Breast epithelium (tissue), 4 donors: ENCODE data around the gene PKD1. TPM values are rescaled to one million over a fixed set of nuclear protein-coding genes. Genes with fewer than 3 reads are reported as not detected.

Experiments used
- DNase-seq, 2 donors: peaks; one replicate each; pipeline ENCODE4 v3.0.0-alpha.2; 2019; ENCODE audit warnings: low spot score in 2 of 2
- H3K27ac ChIP-seq, 2 donors: fragments of 200-600 bp; sonication (generic) in 1 of 2; one replicate each; pipeline ENCODE4 v1.5.1; 2016 to 2019; ENCODE audit warnings: mild to moderate bottlenecking in 1 of 2
- H3K27me3 ChIP-seq, 2 donors: fragments of 200-600 bp; sonication (generic) in 1 of 2; one replicate each; pipeline versions ENCODE4 v1.5.1 to v1.6.0; 2017 to 2019; ENCODE audit warnings: control low read depth in 1 of 2, mild to moderate bottlenecking in 1 of 2
- H3K36me3 ChIP-seq: fragments of 200-600 bp; one replicate; pipeline ENCODE4 v1.5.1; 2019
- H3K4me1 ChIP-seq, 2 donors: fragments of 200-600 bp; sonication (generic); one replicate each; pipeline ENCODE4 v1.5.1; 2016 to 2019; ENCODE audit warnings: control low read depth in 1 of 2
- H3K4me3 ChIP-seq, 3 donors: fragments of 200-600 bp; sonication (generic); 1 replicate in 2 of 3; 2 replicates in 1 of 3; pipeline ENCODE4 v1.5.1; 2016 to 2019; ENCODE audit warnings: mild to moderate bottlenecking in 3 of 3, moderate library complexity in 2 of 3
- H3K9me3 ChIP-seq, 2 donors: fragments of 200-600 bp; sonication (generic) in 1 of 2; one replicate each; pipeline ENCODE4 v1.5.1; 2016 to 2019; ENCODE audit warnings: control low read depth in 1 of 2
- CTCF ChIP-seq, 3 donors: fragments of 450-650 bp; IDR thresholded peaks; one replicate each; pipeline ENCODE4 v1.5.1; 2016 to 2017; ENCODE audit warnings: antibody characterized with exemption in 3 of 3, mild to moderate bottlenecking in 3 of 3, moderate library complexity in 3 of 3
- POLR2A ChIP-seq: fragments of 450-650 bp; IDR thresholded peaks from one replicate; pipeline ENCODE4 v1.6.1; 2016; ENCODE audit warnings: antibody characterized with exemption, mild to moderate bottlenecking, moderate library complexity
- POLR2AphosphoS5 ChIP-seq, 3 donors: sonication (generic); formaldehyde crosslinking; IDR thresholded peaks; one replicate each; pipeline ENCODE4 v1.6.1; 2017; ENCODE audit warnings: antibody characterized with exemption in 3 of 3
- intact Hi-C: fragments of 100-400 bp; cut with DNase I; formaldehyde crosslinking; loops from one replicate; pipeline ENCODE4 v1.15.1; 2023; ENCODE audit warnings: low total_unique reads
- total RNA-seq, 3 donors: library from RNA; depleted of rRNA; stranded (reverse); fragments of >200 nt; gene quantifications; one replicate each; pipeline ENCODE4 v1.1.0, GENCODE V29; 2016

The PKD1 gene
- total RNA-seq, 3 donors from 2014 or later = 74.2 to 110 (median 107) TPM

- no peak overlapping the region for H3K4me3 ChIP-seq
Observed at GRCh38 chr16:2177561-2177960, 41.9 kb upstream of the PKD1 start.

GRCh38 chr16:2177101-2177500 is 41.4 kb upstream of the PKD1 start:
- H3K36me3 ChIP-seq = peaks cover 4% of the 10 kb centered on the region
- no peak for DNase-seq
- intact Hi-C loops = no loop called here

More at GRCh38 chr16:2177561-2177960, 41.9 kb upstream of the PKD1 start:
- no peaks in the 10 kb centered on the region for H3K27me3 ChIP-seq
- TF ChIP-seq CTCF (IDR thresholded peaks at IDR 0.05) (no peak), POLR2AphosphoS5 (IDR thresholded peaks at IDR 0.05) (no peak), POLR2A (no peak)
- H3K9me3 ChIP-seq = no peaks in the 10 kb centered on the region
- no peak for DNase-seq
- intact Hi-C loops = no loop called here
- H3K4me1 ChIP-seq = no peaks in the 10 kb centered on the region
- H3K36me3 ChIP-seq = peaks cover 4% of the 10 kb centered on the region
- H3K27ac ChIP-seq = no peak overlapping the region

GRCh38 chr16:2176047-2176446 is 40.3 kb upstream of the PKD1 start:
- Histone ChIP-seq H3K27me3 (no peaks in the 10 kb centered on the region), H3K27ac (no peak overlapping the region), H3K4me3 (no peak overlapping the region), H3K36me3 (peaks cover 4% of the 10 kb centered on the region), H3K9me3 (no peaks in the 10 kb centered on the region), H3K4me1 (no peaks in the 10 kb centered on the region)
- no peak for TF ChIP-seq POLR2A
- no peak for TF ChIP-seq POLR2AphosphoS5 (IDR thresholded peaks at IDR 0.05)
- no peak for TF ChIP-seq CTCF (IDR thresholded peaks at IDR 0.05)
- intact Hi-C loops = no loop called here
- DNase-seq = no peak

More at GRCh38 chr16:2177101-2177500, 41.4 kb upstream of the PKD1 start:
- Histone ChIP-seq H3K4me3 (no peak overlapping the region), H3K27ac (no peak overlapping the region), H3K27me3 (no peaks in the 10 kb centered on the region), H3K9me3 (no peaks in the 10 kb centered on the region), H3K4me1 (no peaks in the 10 kb centered on the region)
- TF ChIP-seq CTCF (IDR thresholded peaks at IDR 0.05) (no peak), POLR2A (no peak), POLR2AphosphoS5 (IDR thresholded peaks at IDR 0.05) (no peak)

- no peak for TF ChIP-seq POLR2A
- H3K27ac ChIP-seq = no peak overlapping the region
- no peak for DNase-seq
- intact Hi-C loops = no loop called here
- no peaks in the 10 kb centered on the region for H3K9me3 ChIP-seq
- no peaks in the 10 kb centered on the region for H3K27me3 ChIP-seq
- H3K36me3 ChIP-seq = peaks cover 4% of the 10 kb centered on the region
- peaks cover 0 to 6% of the 10 kb centered on the region in 2 donors for H3K4me1 ChIP-seq
- H3K4me3 ChIP-seq = no peak overlapping the region
Observed at GRCh38 chr16:2175454-2175853, 39.8 kb upstream of the PKD1 start.

- intact Hi-C loops = no loop called here
- DNase-seq = no peak
- Histone ChIP-seq H3K27me3 (no peaks in the 10 kb centered on the region), H3K4me3 (no peak overlapping the region), H3K27ac (no peak overlapping the region), H3K36me3 (peaks cover 4% of the 10 kb centered on the region), H3K9me3 (no peaks in the 10 kb centered on the region), H3K4me1 (peaks cover 0 to 6% of the 10 kb centered on the region in 2 donors)
- no peak for TF ChIP-seq CTCF (IDR thresholded peaks at IDR 0.05)
- no peak for TF ChIP-seq POLR2AphosphoS5 (IDR thresholded peaks at IDR 0.05)
- no peak for TF ChIP-seq POLR2A
Observed at GRCh38 chr16:2174396-2175131, 38.9 kb upstream of the PKD1 start.
